Right renal cortex interstitium (tissue), 3 donors: ENCODE measurements around the gene PKDREJ. TPM values are rescaled to one million over a fixed set of nuclear protein-coding genes. Genes with fewer than 3 reads are reported as not detected.

Experiments used
- DNase-seq, 3 donors: peaks; one replicate each; pipeline ENCODE4 v3.0.0-alpha.2; 2013; ENCODE audit warnings: low read depth in 3 of 3, low spot score in 2 of 3
- polyA plus RNA-seq, 3 donors: library from polyadenylated mRNA; unstranded; fragments of 120-200 nt; gene quantifications; one replicate each; pipeline ENCODE4 v1.2.1, GENCODE V29; 2013; ENCODE audit not compliant: insufficient read length in 3 of 3

The PKDREJ gene
- polyA plus RNA-seq, 3 donors = 0.28 to 0.44 (median 0.37) TPM

GRCh38 chr22:46290843-46291785, 28.0 kb upstream of the PKDREJ start:
- DNase-seq = no peak

DNA sequence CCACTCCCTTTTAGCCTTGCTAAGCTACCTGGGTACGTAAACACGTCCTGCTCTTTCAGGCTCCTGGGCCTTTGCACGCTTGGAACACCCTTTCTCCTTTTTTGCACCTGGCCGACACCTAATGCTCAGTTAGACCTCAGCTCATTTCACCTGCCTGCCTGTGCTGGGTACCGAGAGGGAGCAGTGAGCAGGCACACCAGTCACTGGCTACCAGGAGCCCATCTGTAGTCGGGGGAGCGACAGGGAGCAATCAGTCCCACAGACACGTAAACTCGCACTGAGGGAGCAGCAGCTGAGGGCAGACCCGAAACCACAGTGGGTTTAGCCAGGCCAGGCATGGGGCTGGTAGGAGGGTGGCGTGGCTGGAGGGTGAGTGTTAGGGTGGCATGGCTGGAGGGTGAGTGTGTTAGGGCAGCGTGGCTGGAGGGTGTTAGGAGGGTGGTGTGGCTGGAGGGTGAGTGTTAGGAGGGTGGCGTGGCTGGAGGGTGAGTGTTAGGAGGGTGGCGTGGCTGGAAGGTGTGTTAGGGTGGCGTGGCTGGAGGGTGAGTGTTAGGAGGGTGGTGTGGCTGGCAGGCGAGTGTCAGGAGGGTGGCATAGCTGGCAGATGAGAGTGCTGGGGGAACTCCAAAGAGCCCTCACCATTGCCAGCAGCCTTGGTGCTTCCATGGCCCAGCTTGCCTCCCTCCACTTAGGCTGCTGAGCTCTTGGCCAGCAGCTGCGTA, 27.1 kb upstream of the PKDREJ start:
- DNase-seq = no peak

DNA sequence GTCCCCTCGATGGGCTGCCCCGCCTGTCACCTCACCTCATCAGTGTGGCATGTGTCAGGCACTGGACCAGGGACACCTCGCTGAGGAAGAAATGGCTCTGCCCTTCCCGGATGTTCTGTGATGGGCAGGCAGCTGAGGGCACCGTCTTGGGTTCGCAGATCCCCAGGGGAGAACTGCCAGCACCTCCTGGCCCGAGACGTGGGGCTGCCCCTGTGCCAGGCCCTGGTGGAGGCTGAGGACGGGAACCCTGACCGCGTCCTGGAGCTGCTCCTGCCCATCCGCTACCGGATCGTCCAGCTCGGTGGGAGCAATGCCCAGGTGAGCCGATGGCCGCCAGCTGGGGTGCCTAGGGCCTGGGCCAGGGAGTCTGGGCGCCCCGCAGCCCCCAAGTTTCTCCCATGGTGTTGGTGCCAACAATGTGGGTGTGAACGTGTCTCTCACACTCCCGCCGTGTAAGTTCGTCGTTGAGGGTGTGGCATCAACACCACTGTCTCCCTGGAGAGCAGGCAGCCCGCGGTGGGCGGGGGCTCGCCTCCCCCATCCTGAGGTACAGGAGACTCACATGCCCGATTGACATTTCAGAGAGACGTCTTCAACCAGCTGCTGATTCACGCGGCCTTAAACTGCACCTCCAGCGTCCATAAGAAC, 26.2 kb upstream of the PKDREJ start:
- no peak for DNase-seq

GRCh38 chr22:46288846-46289243, 25.7 kb upstream of the PKDREJ start:
- no peak for DNase-seq

- DNase-seq = no peak
These were observed 25.0 kb upstream of the PKDREJ start for GRCh38 chr22:46287873-46288751.

- no peak for DNase-seq
These were observed 24.1 kb upstream of the PKDREJ start for GRCh38 chr22:46286941-46287872.

DNA sequence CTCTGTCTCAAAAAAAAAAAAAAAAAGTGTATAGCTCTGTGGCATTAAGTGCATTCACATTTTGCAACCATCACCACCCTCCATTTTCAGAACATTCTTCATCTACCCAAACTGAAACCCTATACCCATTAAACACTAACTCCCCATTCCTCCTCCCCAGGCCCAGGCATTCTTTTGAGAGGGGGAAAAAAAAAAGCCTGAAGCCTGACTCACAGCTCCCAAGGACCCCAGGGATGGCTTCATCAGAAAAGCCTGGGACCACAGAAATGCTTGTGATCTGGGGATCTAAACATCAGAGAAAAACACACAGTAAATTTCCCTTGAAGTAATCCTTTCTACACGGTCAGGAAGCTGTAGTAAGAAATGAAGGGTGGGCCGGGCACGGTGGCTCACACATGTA, 22.9 kb upstream of the PKDREJ start:
- DNase-seq = no peak

DNA sequence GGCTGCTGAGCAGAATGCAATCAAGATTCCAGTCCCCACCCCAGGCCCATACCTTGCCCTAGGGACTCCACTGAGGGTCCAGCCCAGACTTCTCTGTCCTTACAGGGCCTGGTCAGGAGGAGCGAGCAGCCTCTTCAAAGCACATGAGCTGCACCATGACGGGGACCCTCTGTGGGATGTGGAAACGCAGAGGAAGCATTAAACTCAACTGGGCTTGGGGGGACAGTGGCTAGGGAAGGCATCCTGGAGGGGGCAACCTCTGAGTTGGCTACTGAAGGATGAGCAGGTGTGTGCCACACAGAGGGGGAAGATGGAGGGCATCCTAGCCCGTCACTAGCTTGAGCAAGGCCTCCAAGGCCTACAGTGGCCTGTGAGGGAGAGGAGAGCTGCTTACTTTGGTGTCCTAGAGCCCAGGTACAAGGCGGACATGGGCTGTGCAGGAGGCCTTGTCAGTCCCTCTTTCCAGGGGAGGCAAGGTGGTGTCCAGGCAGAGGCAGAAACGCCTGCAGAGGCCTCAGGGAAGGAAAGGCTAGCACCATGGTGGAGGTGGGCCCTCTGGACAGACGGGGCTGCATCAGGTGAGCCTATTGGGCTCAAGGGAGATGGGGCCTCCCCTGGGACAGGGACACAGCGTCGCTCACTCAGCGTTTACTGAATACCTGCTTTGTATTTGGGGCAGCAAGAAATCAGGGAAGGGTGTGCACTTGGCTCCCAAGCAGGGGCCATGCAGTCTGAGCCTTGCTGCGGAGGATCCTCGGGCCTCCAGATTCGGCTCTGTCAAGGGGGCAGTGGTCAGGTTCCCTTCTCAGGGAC, 18.9 kb upstream of the PKDREJ start:
- DNase-seq = no peak

- no peak for DNase-seq
These were observed 18.0 kb upstream of the PKDREJ start for GRCh38 chr22:46280999-46281623.

- DNase-seq = no peak
These were observed 17.1 kb upstream of the PKDREJ start for GRCh38 chr22:46280063-46280817.

- DNase-seq = no peak
These were observed 15.8 kb upstream of the PKDREJ start for GRCh38 chr22:46278656-46279645.

GRCh38 chr22:46276563-46276962, 13.4 kb upstream of the PKDREJ start:
- no peak for DNase-seq

GRCh38 chr22:46275455-46276122, 12.4 kb upstream of the PKDREJ start:
- no peak for DNase-seq

DNA sequence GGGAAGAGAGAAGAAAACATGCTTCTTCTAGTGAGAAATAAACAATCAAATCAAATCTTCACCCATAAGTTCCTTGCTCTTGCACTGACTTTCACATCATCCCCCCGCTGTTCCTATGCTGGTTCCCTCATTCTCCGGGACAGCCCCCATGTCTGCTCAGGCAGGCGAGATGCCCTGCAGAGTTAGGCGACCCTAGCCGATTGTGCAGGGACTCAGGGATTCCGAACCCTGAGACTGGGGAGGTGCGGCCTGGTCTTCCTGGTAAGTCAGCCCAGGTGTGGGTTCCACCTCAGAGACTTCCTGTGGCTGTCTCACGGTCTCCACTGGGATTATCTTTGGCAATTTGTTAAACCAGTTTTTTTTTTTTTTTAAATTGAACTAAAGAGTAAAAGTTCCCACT, 11.2 kb upstream of the PKDREJ start:
- DNase-seq = no peak

- no peak for DNase-seq
These were observed 10.4 kb upstream of the PKDREJ start for GRCh38 chr22:46273432-46274148.
